ENCODE data around the gene GCN1.

- TF ChIP-seq CTCF (IDR thresholded peaks at IDR 0.05), result no peak
- no peak for TF ChIP-seq POLR2A (IDR thresholded peaks at IDR 0.05)
These were observed 5.2 kb upstream of the GCN1 start for GRCh38 chr12:120199595-120200306.
